HepG2 (cell line): ENCODE data around the gene TNFSF8. TPM values are rescaled to one million over a fixed set of nuclear protein-coding genes. Genes with fewer than 3 reads are reported as not detected.

Experiments used
- BRCA1 ChIP-seq: sonication (generic); formaldehyde crosslinking; IDR thresholded peaks from 2 replicates; pipeline ENCODE4 v1.4.0; 2020; ENCODE audit warnings: missing genetic modification reagents
- CEBPG ChIP-seq: IDR thresholded peaks from 2 replicates; pipeline ENCODE4 v1.6.1; 2016
- FOXJ3 ChIP-seq: sonication (generic); formaldehyde crosslinking; IDR thresholded peaks from 2 replicates; pipeline ENCODE4 v1.4.0; 2020; ENCODE audit warnings: missing genetic modification reagents, mild to moderate bottlenecking, borderline replicate concordance
- GZF1 ChIP-seq: sonication (generic); formaldehyde crosslinking; IDR thresholded peaks from 2 replicates; pipeline ENCODE4 v1.5.1; 2020; ENCODE audit warnings: mild to moderate bottlenecking, missing genetic modification reagents
- RARG ChIP-seq: sonication (generic); formaldehyde crosslinking; IDR thresholded peaks from 2 replicates; pipeline ENCODE4 v1.4.0; 2020; ENCODE audit warnings: low read depth, mild to moderate bottlenecking, missing genetic modification reagents
- RORA ChIP-seq: sonication (generic); formaldehyde crosslinking; IDR thresholded peaks from 2 replicates; pipeline ENCODE4 v1.5.0; 2020; ENCODE audit warnings: mild to moderate bottlenecking, missing genetic modification reagents, moderate library complexity
- SMAD9 ChIP-seq: sonication (generic); formaldehyde crosslinking; IDR thresholded peaks from 2 replicates; pipeline ENCODE4 v1.5.1; 2020; ENCODE audit warnings: mild to moderate bottlenecking, missing genetic modification reagents
- TGIF2 ChIP-seq: IDR thresholded peaks from 2 replicates; pipeline ENCODE4 v1.6.1; 2016; ENCODE audit warnings: control low read depth, missing compliant biosample characterization
- ZNF749 ChIP-seq: sonication (generic); formaldehyde crosslinking; IDR thresholded peaks from 2 replicates; pipeline ENCODE4 v1.8.0; 2022; ENCODE audit warnings: mild to moderate bottlenecking, missing genetic modification reagents, moderate library complexity, borderline replicate concordance
- ZNF761 ChIP-seq: sonication (generic); formaldehyde crosslinking; conservative IDR thresholded peaks from 2 replicates; pipeline ENCODE4 v1.4.0; 2020; ENCODE audit warnings: mild to moderate bottlenecking, missing genetic modification reagents
- ZNF782 ChIP-seq: sonication (generic); formaldehyde crosslinking; IDR thresholded peaks from 2 replicates; pipeline ENCODE4 v1.4.0; 2020; ENCODE audit warnings: missing genetic modification reagents, mild to moderate bottlenecking, borderline replicate concordance
- polyA plus RNA-seq, 8 experiments: library from polyadenylated mRNA; depleted of rRNA in 3 of 8; stranded (reverse) in 7 of 8; unstranded in 1 of 8; fragments of >200 nt; fragmentation: Illumina TruSeq in 4 of 8; extraction: Trizol in 4 of 8; gene quantifications; 2 replicates each; pipeline versions ENCODE4 v1.2.1 to v1.2.3, GENCODE V29; 2011 to 2016; ENCODE audit warnings: low read depth in 4 of 8, missing spikeins in 1 of 8, mixed read lengths in 1 of 8; ENCODE audit not compliant: insufficient read depth in 1 of 8
- total RNA-seq, 5 experiments: library from RNA; depleted of rRNA; stranded (reverse); fragments of >200 nt; fragmentation: Illumina TruSeq; extraction: Trizol; gene quantifications; 2 replicates each; pipeline ENCODE4 v1.2.3, GENCODE V29; 2016; ENCODE audit warnings: low read depth in 1 of 5
- TF ChIP-seq, protein P1 (sequence below): sonication (generic); formaldehyde crosslinking; IDR thresholded peaks from 2 replicates; pipeline ENCODE4 v1.5.1; 2020; ENCODE audit warnings: mild to moderate bottlenecking, missing genetic modification reagents, moderate library complexity
- TF ChIP-seq, protein P2 (sequence below): IDR thresholded peaks from 2 replicates; pipeline ENCODE4 v1.6.1; 2016; ENCODE audit warnings: low read depth
- TF ChIP-seq, protein P3 (sequence below): sonication (generic); formaldehyde crosslinking; IDR thresholded peaks from 2 replicates; pipeline ENCODE4 v1.9.0; 2021; ENCODE audit warnings: missing genetic modification reagents, mild to moderate bottlenecking, borderline replicate concordance
- TF ChIP-seq, protein P4 (sequence below): sonication (generic); formaldehyde crosslinking; IDR thresholded peaks from 2 replicates; pipeline ENCODE4 v1.4.0; 2020; ENCODE audit warnings: missing genetic modification reagents
- TF ChIP-seq, protein P5 (sequence below): sonication (generic); formaldehyde crosslinking; IDR thresholded peaks from 2 replicates; pipeline ENCODE4 v1.5.0; 2020; ENCODE audit warnings: missing genetic modification reagents

TNFSF8 gene
- total and polyA plus RNA-seq, 2 of the 13 experiments (the other 11 are each of a cell fraction or from before 2014, with no cell fraction given), result not detected

DNA sequence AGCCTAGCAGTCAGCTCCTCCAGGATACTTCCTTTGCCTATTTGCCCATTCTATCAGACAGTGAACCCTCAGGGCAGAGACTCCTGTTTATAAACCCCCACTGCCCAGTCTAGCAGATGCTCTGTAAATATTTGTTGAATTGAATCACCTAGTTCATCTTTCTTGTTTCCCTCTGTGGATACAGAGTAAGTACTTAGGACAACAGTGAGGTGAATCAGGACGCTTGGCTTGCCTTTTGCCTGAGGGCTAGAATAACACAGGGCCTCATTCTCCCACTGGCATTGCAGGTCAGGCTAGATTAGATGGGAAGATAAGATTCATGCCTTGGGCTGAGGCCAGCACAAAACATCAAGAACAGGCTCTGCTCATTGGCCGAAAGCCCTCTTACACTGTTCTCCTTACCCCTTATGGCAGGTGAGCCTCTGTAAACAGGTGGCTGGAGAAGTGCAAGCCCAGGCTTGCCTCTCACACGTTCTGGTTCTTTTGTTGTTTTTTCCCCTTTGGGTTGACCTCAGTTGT lies 22.2 kb downstream of the TNFSF8 start (continued):
- TF ChIP-seq, protein P1, sequence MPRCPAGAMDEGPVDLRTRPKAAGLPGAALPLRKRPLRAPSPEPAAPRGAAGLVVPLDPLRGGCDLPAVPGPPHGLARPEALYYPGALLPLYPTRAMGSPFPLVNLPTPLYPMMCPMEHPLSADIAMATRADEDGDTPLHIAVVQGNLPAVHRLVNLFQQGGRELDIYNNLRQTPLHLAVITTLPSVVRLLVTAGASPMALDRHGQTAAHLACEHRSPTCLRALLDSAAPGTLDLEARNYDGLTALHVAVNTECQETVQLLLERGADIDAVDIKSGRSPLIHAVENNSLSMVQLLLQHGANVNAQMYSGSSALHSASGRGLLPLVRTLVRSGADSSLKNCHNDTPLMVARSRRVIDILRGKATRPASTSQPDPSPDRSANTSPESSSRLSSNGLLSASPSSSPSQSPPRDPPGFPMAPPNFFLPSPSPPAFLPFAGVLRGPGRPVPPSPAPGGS (CRISPR knock-in tag), result no peak
- TF ChIP-seq SMAD9 (CRISPR knock-in tag), result no peak
- TF ChIP-seq RORA, result no peak
- TF ChIP-seq, protein P2, sequence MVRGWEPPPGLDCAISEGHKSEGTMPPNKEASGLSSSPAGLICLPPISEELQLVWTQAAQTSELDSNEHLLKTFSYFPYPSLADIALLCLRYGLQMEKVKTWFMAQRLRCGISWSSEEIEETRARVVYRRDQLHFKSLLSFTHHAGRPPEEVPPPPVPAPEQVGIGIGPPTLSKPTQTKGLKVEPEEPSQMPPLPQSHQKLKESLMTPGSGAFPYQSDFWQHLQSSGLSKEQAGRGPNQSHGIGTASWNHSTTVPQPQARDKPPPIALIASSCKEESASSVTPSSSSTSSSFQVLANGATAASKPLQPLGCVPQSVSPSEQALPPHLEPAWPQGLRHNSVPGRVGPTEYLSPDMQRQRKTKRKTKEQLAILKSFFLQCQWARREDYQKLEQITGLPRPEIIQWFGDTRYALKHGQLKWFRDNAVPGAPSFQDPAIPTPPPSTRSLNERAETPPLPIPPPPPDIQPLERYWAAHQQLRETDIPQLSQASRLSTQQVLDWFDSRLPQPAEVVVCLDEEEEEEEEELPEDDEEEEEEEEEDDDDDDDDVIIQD (CRISPR knock-in tag), result 0 out of 2 replicates have a peak, but pooled peaks have one; percentile 35
- TF ChIP-seq, protein P3, sequence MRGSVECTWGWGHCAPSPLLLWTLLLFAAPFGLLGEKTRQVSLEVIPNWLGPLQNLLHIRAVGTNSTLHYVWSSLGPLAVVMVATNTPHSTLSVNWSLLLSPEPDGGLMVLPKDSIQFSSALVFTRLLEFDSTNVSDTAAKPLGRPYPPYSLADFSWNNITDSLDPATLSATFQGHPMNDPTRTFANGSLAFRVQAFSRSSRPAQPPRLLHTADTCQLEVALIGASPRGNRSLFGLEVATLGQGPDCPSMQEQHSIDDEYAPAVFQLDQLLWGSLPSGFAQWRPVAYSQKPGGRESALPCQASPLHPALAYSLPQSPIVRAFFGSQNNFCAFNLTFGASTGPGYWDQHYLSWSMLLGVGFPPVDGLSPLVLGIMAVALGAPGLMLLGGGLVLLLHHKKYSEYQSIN (CRISPR knock-in tag), result no peak
- TF ChIP-seq CEBPG (CRISPR knock-in tag), result 0 out of 2 replicates have a peak, but pooled peaks have one; percentile 18
- TF ChIP-seq, protein P4, sequence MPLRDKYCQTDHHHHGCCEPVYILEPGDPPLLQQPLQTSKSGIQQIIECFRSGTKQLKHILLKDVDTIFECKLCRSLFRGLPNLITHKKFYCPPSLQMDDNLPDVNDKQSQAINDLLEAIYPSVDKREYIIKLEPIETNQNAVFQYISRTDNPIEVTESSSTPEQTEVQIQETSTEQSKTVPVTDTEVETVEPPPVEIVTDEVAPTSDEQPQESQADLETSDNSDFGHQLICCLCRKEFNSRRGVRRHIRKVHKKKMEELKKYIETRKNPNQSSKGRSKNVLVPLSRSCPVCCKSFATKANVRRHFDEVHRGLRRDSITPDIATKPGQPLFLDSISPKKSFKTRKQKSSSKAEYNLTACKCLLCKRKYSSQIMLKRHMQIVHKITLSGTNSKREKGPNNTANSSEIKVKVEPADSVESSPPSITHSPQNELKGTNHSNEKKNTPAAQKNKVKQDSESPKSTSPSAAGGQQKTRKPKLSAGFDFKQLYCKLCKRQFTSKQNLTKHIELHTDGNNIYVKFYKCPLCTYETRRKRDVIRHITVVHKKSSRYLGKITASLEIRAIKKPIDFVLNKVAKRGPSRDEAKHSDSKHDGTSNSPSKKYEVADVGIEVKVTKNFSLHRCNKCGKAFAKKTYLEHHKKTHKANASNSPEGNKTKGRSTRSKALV (CRISPR knock-in tag), result no peak
- TF ChIP-seq FOXJ3 (CRISPR knock-in tag), result peak; percentile 77; the same call in 1 of the 2 replicates
- TF ChIP-seq ZNF782, result no peak
- TF ChIP-seq BRCA1 (CRISPR knock-in tag), result no peak
- TF ChIP-seq RARG (CRISPR knock-in tag), result no peak
- no peak for TF ChIP-seq ZNF749
- TF ChIP-seq, protein P5, sequence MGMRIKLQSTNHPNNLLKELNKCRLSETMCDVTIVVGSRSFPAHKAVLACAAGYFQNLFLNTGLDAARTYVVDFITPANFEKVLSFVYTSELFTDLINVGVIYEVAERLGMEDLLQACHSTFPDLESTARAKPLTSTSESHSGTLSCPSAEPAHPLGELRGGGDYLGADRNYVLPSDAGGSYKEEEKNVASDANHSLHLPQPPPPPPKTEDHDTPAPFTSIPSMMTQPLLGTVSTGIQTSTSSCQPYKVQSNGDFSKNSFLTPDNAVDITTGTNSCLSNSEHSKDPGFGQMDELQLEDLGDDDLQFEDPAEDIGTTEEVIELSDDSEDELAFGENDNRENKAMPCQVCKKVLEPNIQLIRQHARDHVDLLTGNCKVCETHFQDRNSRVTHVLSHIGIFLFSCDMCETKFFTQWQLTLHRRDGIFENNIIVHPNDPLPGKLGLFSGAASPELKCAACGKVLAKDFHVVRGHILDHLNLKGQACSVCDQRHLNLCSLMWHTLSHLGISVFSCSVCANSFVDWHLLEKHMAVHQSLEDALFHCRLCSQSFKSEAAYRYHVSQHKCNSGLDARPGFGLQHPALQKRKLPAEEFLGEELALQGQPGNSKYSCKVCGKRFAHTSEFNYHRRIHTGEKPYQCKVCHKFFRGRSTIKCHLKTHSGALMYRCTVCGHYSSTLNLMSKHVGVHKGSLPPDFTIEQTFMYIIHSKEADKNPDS, result no peak
- TF ChIP-seq GZF1, result no peak
- TF ChIP-seq TGIF2 (CRISPR knock-in tag), result 0 out of 2 replicates have a peak, but pooled peaks have one; percentile 34
- no peak for TF ChIP-seq ZNF761 (CRISPR knock-in tag)
